ENCODE measurements around the gene KANTR.

Gene KANTR

DNA sequence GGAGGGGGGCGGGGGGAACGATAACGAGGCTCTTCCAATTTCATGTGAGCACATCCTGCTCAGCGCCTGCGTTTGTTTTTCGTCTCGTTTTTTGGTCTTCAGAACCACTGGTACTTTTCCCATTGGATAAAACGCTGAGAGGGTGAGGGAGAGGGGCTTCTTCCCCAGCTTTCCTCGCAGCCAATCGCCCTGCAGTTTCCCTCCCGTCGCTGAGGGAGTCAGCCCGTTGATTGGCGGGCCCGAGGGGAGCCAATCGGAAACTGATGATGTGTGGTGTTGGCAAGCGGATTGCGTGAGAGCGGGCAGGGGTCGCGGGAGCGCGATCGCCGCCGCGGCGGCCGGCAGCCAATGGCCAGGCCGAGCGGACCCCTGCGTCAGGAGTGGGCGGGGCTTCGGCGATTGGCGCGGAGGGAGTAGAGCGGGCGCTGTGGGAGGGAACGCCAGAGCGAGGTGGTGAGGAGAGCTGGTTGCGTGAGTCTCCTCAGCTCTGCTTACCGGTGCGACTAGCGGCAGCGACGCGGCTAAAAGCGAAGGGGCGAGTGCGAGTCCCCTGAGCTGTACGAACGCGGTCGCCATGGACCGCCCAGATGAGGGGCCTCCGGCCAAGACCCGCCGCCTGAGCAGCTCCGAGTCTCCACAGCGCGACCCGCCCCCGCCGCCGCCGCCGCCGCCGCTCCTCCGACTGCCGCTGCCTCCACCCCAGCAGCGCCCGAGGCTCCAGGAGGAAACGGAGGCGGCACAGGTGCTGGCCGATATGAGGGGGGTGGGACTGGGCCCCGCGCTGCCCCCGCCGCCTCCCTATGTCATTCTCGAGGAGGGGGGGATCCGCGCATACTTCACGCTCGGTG is 11.8 kb upstream of the KANTR start, which contains the start of gene TSPYL2:
Gene TSPYL2, plus strand, starts transcription at position 443 of the 848 bp plus-strand sequence. Its CDS starts 132 bp downstream, at position 575.
- DNase-seq, result peak; percentile 97

- DNase-seq, result no peak
These were observed 10.9 kb upstream of the KANTR start for GRCh38 chrX:53082773-53083616.

DNA sequence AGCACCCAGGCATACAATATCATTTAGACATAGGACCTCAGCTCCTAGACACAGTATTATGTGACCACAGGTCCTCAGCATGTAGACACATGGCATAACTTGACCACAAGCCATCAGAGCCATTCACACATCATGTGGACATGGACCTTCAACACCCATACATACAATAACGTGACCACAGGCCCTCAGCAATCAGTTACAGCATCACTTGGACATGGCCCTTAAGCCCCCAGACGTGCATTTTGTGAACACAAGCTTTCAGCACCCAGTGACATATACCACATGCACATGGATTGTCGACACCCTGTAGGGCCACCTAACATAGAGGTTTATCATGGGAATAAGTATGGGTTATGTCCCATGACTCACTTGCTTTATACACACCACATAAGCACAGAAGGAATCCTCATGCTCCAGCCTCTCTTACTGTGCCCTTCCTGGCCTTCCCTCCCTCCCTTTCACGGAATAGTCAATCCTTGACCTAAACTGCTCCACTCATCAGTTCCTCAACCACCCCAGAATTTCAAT is 9.8 kb upstream of the KANTR start:
- DNase-seq, result peak; percentile 11

DNA sequence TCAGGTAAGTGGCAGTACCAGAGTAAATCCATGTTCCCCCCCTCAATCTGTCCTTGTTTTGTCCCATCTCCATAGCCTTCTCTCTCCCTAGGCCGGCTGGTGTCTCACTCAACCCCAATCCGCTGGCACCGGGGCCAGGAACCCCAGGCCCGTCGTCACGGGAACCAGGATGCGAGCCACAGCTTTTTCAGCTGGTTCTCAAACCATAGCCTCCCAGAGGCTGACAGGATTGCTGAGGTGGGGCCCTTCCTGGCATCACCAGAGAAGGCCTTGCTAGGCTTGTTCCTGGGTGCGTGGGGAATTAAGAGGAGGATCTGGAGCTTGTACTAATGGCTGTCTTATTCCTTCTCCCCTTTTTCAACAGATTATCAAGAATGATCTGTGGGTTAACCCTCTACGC is 9.1 kb upstream of the KANTR start:
- DNase-seq, result no peak

DNA sequence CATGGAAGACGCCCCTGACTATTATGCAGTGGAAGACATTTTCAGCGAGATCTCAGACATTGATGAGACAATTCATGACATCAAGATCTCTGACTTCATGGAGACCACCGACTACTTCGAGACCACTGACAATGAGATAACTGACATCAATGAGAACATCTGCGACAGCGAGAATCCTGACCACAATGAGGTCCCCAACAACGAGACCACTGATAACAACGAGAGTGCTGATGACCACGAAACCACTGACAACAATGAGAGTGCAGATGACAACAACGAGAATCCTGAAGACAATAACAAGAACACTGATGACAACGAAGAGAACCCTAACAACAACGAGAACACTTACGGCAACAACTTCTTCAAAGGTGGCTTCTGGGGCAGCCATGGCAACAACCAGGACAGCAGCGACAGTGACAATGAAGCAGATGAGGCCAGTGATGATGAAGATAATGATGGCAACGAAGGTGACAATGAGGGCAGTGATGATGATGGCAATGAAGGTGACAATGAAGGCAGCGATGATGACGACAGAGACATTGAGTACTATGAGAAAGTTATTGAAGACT is 8.2 kb upstream of the KANTR start:
- DNase-seq, result no peak

DNA sequence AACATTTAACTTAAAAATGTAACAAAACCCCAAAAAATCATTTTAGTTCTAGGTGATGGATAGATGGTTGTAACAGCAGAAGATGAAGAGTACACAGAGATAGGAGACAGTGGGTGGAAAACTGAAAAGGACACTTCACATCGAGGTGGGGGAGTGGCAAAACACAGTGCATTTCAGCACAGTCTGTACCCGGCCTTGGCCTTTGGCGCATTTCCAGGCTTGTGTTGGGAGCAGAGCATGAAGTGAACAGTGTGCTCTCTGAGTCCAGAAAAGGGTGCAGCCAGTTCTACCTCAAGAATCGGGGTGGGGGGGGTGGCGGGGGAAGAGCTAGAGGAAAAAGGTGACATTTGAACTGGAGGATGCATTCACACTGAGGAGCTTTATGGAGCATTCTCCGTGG is 7.5 kb upstream of the KANTR start:
- DNase-seq, result no peak

DNA sequence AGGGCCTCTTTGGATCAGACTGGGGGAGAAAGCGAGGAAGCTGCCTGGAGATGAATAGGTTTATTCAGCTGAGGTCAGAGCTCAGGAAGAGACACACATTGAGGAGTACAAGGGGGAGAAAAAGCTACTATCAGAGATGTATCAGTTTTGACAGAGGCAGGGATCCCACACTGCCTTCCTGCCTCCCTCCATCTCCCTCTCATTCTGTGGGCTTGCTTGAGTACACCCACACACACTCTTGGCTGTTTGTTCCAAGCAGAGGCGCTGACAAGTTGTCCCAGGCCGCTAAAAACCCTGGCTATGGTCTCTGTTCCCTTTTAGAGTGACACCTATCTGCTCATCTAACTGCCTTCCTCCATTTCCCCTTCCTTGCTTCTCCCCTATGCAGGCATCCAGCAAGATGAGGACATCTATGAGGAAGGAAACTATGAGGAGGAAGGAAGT is 6.5 kb upstream of the KANTR start:
- DNase-seq, result no peak

GRCh38 chrX:53088136-53088974 is 5.6 kb upstream of the KANTR start:
- peak; percentile 65 for DNase-seq

- DNase-seq, result peak; percentile 61
These were observed 4.6 kb upstream of the KANTR start for GRCh38 chrX:53089224-53089842.

DNA sequence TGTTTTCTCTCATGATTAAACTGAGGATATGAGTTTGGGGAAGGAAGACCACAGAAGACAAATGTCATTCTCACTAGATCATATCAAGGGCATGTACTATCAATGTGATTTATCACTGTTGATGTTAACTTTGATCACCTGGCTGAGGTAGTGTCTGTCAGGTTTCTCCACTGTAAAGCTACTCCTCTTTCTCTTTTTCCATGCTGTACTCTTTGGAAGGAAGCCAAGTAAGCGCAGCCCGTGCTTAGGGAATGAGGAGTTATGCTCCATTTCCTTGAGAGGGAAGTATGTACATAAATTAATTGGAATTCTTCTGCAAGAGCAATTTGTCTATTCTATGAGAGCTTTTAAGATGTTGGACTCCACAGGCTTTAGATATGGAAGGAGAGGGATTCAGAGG is 4.0 kb upstream of the KANTR start:
- DNase-seq, result no peak

DNA sequence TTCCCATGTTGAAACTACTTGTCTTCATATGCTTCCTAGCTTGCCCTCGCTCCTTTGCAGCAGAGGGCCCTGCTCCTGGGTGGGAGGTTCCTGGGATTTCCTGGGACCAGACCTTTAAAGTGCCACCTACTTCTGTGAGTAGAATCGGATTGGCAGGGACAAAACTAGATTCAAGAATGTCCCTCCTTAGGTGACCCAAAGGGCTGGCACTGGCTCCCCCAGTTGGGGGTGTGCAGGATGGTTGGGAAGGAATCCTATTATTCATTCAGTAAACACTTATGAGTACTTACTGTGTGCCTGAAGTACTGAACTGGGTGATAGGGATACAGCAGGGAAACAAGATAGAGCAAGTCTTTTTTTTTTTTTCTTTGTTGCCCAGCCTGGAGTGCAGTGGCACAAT is 2.6 kb upstream of the KANTR start:
- no peak for DNase-seq

DNA sequence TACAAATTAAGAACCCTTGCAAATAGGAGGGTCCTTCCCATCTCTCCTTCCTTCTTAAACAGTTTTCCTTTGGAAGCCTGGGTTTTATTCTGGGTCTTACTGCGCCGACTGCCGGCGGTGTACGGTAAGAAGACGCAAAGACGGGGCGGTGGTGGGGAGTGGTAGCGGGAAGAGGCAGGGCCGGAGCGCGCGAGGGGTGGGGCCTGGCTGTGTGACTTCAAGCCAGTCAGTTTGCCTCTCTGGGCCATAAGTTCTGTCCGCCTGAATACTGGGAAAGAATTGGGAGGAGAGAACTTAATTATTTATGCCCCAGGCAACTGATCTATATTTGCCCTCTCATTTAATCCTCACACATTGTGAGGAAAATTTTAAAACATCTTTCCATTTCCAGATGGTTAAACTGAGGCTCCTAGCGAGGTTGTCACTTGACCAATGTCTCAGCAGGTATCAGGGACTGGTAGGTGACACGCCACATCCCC is 726 bp upstream of the KANTR start:
- peak; percentile 76 for DNase-seq

DNA sequence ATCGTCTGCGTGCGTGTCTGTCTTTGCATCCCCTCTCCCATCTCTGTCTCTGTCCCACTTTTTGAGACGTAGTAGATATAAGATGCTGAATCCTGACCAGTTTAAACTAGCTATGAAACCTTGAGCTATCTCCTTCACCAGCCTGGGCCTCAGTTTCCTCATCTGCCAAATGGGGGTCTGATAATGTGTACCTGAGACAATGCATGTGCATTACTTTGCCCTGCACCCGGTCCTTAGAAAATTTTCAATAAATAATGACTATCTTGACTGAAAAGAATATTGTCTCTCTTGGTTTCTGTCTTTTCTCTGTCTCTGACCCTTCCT is 602 bp downstream of the KANTR start:
- no peak for DNase-seq

- no peak for DNase-seq
These were observed 1.9 kb downstream of the KANTR start for GRCh38 chrX:53095796-53096195.

GRCh38 chrX:53114864-53115549 is 21.1 kb downstream of the KANTR start:
- no peak for DNase-seq

GRCh38 chrX:53115550-53115874 is 21.6 kb downstream of the KANTR start:
- no peak for DNase-seq

- peak; percentile 7 for DNase-seq
These were observed 22.2 kb downstream of the KANTR start for GRCh38 chrX:53116101-53116500.

DNA sequence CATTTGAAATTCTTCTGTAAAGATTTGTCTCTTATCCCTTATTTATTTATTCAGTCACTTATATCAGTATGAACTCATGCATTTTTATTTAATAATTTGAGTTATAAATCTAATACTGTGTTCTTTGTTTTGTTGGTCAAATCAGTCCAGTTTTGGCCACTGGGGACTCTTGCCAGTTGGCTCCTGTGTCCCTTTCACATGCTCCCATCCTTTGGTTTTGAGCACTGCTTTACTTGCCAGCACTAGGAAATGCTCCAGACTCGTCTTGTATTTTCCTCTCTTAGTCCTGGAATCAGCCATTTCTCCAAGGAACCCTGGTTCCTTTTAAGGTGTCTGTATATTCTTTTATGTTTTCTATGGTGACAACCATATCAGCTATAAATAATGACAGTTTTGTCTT is 28.1 kb downstream of the KANTR start:
- DNase-seq, result no peak

DNA sequence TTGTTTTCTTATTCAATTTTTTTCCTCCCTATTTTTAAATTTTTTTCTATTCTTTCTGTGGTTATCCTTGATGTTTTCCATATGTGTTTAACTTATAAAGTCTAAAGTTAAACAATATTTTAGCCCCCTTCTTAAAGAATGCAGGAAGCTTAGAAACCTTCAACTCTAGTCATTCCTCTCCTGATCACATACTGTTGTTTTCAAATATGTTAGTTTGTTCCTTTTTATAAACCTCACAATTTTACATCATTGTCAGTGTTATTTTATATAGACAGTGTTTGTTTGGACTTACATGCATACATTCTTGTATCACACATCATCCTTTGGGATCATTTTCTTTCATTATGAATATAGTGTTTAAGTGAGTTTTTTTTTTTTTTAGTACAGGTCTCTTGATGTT is 31.6 kb downstream of the KANTR start:
- peak; percentile 4 for DNase-seq

- DNase-seq, result no peak
These were observed 32.4 kb downstream of the KANTR start for GRCh38 chrX:53126377-53126776.

Data from fibroblast of skin of back (primary cell).